GM19023 (cell line): Measurements from ENCODE around the gene MALSU1.
"Not testable (repeated sequence)": the region's sequence is repeated elsewhere in the genome, so short reads cannot be mapped to it uniquely, and the experiment has no call there.

Experiments used
- ATAC-seq: cut with Tn5 transposase; IDR thresholded peaks from one replicate; pipeline ENCODE4 v1.9.1; 2021; ENCODE audit warnings: mild to moderate bottlenecking, moderate library complexity; ENCODE audit not compliant: unreplicated experiment

The MALSU1 gene

GRCh38 chr7:23285657-23286646 lies 13.2 kb upstream of the MALSU1 start:
- no peak for ATAC-seq

DNA sequence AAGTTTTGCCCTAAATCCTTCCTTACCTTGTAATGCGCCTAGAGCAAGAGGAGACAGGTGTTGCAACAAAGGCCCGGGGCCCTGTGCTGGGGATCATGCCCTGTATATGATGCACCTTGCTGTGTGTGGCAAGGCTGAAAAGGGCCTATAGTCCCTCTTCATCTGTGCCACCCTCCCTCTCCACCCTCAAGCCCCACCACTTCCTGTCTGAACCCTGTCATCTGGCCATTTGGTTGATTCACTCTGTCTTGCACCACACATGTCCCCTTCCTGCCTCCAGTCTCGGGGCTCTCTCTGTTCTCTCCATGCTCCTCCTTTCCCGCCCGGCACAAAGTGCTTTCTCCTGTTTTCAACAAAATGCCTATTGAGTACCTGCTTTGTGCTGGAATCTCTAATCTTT lies 11.5 kb upstream of the MALSU1 start:
- ATAC-seq: no peak

- ATAC-seq: no peak
Observed at GRCh38 chr7:23290993-23291392, 8.1 kb upstream of the MALSU1 start.

GRCh38 chr7:23291957-23292560 lies 7.1 kb upstream of the MALSU1 start:
- no peak for ATAC-seq

GRCh38 chr7:23292623-23293022 lies 6.5 kb upstream of the MALSU1 start:
- ATAC-seq: no peak

DNA sequence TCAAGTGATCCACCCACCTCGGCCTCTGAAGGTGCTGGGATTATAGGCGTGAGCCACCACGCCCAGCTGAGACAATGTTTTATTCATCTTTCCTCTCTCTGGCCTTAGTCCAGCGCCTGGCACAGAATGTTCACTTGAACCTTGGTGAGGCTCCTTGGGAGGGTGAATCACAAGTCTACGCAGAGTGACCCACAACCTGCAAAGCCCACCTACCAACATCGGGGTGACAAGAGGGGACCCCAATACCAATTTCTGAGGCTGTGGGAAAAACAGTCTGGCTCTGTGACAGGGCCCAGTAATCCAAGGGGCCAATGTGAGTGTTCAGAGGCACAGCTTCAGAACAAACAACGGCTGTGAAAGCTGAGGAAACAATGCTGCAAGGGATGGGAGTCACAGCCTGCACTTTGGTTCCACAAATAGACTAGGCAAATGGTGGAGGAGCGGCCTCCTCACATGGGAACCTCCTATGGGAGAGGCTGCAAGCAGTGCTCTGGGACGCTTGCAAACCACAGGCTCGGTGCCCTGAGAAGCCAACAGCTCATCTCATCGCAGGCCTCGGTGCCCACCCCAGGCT lies 5.6 kb upstream of the MALSU1 start:
- ATAC-seq: no peak

DNA sequence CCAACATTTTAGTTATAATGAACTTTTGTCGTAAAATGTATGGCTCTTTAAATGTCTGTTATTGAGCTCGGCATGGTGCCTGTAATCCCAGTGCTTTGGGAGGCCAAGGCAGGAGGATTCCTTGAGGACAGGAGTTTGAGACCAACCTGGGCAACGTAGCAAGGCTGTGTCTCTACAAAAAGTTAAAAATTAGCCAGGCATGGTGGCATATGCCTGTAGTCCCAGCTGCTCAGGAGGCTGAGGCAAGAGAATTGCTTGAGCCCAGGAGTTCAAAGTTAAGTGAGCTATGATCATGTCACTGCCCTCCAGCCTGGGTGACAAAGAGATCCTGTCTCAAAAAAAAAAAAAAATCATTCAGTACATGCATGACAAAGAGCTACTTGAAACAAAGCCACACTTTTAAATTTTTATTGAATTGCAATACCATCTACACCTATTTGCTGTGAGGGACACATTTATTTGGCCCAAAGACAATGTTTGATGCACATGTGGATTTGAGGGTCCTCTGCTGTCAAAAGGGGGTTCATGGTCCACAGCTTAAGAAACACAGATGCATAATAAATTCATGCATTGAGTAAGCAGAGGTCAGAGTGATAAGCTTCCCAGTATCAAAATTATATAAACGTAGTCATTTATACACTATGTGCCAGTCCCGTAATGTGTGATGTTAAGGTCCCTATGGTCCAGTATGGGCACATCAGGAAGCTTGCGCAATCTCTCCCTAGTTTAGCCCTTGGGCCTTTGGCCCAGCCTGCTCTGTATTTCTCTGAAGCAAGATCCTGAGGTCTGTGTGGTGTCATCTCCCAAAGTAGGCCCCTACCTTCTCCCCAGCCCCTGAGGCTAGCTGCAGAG lies 4.4 kb upstream of the MALSU1 start:
- ATAC-seq: no peak

DNA sequence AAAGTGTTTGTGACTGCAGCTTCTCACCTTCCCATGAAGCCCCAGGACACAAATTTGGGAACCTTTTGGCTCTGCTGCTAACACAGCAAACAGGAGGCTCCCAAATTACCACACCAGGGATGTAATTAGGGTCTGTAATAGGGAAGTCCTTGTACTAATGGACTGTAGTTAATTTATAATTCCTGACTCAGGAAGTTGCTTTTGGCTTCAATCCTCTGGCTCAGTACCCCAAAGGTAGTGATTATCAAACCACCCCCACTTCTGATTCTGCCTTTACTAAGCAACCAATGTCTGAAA lies 3.8 kb upstream of the MALSU1 start:
- ATAC-seq: no peak

- no peak for ATAC-seq
Observed at GRCh38 chr7:23298141-23298881, 828 bp upstream of the MALSU1 start.

DNA sequence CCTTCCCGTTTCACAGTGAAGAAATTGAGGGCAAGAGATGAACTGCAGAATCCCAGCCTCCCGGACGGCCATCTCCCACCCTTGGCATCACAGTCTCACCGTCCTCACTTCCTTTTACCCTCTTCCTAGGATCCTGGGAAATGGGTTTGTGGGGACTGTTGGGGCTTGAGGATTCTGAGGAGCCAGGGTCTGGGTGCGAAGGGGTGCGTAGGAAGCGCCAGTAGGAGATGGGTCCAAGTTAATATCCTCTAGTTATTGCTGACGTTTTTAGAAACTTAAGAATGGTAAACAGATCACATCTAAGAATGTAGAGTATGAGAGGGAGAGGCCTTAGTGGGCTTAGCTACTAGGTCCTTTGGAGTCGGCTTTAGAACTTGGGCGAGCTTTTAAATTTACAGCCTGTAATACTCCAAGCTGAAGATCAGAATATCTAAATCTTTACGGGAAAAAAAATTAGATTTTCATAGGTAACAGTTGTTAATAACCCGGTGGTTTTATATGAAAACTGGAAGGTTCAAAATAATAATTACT lies 696 bp downstream of the MALSU1 start:
- ATAC-seq: no peak

DNA sequence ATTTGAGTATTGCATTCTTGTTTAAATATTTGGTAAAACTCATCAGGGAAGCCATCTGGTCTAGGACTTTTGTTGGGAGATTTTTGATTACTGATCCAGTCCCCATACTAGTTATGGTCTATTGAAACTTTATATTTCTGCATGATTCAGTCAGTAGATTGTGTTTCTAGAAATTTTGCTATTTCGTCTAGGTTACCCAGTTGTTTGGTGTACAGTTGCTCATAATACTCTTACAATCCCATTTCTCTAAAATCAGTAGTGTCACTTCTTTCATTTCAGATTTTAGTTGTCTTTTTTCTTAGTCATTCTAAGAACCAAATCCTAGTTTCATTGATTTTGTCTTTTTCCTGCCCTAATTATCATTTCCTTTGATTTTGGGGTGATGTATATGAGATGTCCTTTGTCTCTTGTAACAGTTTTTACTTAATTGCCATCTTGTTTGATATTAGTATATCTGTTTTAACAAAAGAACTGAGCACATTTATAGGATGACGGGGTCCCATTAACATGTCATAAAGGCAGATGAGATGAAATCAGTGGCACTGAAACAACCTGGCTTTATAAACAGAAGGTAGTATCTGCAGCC lies 7.9 kb downstream of the MALSU1 start:
- ATAC-seq: no peak

- ATAC-seq: no peak
Observed at GRCh38 chr7:23308754-23309153, 9.6 kb downstream of the MALSU1 start.

- ATAC-seq: not testable (repeated sequence)
Observed at GRCh38 chr7:23312141-23312540, 13.0 kb downstream of the MALSU1 start.

- ATAC-seq: no peak
Observed at GRCh38 chr7:23315366-23315765, 16.2 kb downstream of the MALSU1 start.

GRCh38 chr7:23331132-23331531 lies 32.0 kb downstream of the MALSU1 start:
- no peak for ATAC-seq

- ATAC-seq: no peak
Observed at GRCh38 chr7:23332193-23332592, 33.1 kb downstream of the MALSU1 start.

GRCh38 chr7:23332910-23333612 lies 33.9 kb downstream of the MALSU1 start:
- no peak for ATAC-seq

- no peak for ATAC-seq
Observed at GRCh38 chr7:23333671-23334246, 34.6 kb downstream of the MALSU1 start.

DNA sequence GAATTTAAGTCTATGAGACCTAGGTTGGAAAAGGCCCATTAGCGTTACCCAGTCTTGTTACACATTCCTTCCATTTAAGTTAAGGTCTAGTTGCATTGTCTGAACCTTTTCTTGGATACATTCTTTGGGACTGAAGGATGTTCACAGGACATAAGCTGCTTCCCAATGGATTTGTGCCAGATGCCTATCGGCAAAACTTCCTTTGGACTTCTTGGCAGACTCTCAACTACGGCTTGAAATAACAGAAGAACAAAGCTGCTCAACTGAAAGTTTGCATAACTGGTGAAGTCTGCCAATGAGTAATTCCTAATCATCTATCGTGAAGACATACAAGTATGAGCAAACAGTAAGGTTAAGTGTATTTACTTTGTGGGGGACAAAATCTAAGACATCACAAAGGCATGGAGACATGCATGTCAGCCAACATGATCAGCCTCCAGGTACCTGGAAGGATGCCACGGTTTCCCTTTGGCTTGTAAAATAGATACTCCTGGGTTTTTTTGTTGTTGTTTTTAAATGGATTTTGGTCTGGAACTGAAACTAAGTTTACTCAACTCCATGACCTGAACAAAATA lies 35.4 kb downstream of the MALSU1 start:
- no peak for ATAC-seq
